SK-N-SH treated with all-trans-retinoic acid at 6 μM for 48 hours (cell line): ENCODE data around the gene USE1.

Experiments
- ATAC-seq: fragments of 200-7000 bp; cut with Tn5 transposase; 3 replicates; pipeline ENCODE4 v1.9.1; 2020; ENCODE audit warnings: mild to moderate bottlenecking, moderate library complexity
- ARNTL ChIP-seq: fragments of 450-650 bp; formaldehyde crosslinking; IDR thresholded peaks from 2 replicates; pipeline ENCODE4 v1.5.0; 2020; ENCODE audit warnings: low read depth, mild to moderate bottlenecking, moderate library complexity, borderline replicate concordance
- BACH2 ChIP-seq: fragments of 250-450 bp; sonication (Bioruptor Pico); IDR thresholded peaks from 2 replicates; pipeline ENCODE4 v1.9.0; 2021; ENCODE audit warnings: mild to moderate bottlenecking, borderline replicate concordance
- CREB5 ChIP-seq: fragments of 250-450 bp; sonication (Bioruptor Pico); IDR thresholded peaks from 2 replicates; pipeline ENCODE4 v1.5.1; 2020; ENCODE audit warnings: low read depth, mild to moderate bottlenecking, moderate library complexity
- CSDC2 ChIP-seq: fragments of 250-450 bp; sonication (Bioruptor Pico); IDR thresholded peaks from 2 replicates; pipeline ENCODE4 v1.5.0; 2020; ENCODE audit warnings: mild to moderate bottlenecking, moderate library complexity
- ESRRG ChIP-seq: fragments of 250-450 bp; sonication (Bioruptor Pico); IDR thresholded peaks from 2 replicates; pipeline ENCODE4 v1.6.1; 2021; ENCODE audit warnings: mild to moderate bottlenecking
- GLIS3 ChIP-seq: fragments of 250-450 bp; sonication (Bioruptor Pico); IDR thresholded peaks from 2 replicates; pipeline ENCODE4 v1.5.0; 2020; ENCODE audit warnings: mild to moderate bottlenecking, moderate library complexity
- ISL1 ChIP-seq: fragments of 250-450 bp; sonication (Bioruptor Pico); IDR thresholded peaks from 2 replicates; pipeline ENCODE4 v2.1.2; 2022; ENCODE audit warnings: mild to moderate bottlenecking, moderate library complexity
- OSR1 ChIP-seq: fragments of 250-450 bp; sonication (Bioruptor Pico); IDR thresholded peaks from 2 replicates; pipeline ENCODE4 v1.8.0; 2022; ENCODE audit warnings: moderate library complexity, mild to moderate bottlenecking, inconsistent platforms
- PATZ1 ChIP-seq: fragments of 250-450 bp; sonication (Bioruptor Pico); IDR thresholded peaks from 2 replicates; pipeline ENCODE4 v1.8.0; 2020; ENCODE audit warnings: mild to moderate bottlenecking, moderate library complexity, borderline replicate concordance
- POU6F1 ChIP-seq: fragments of 250-450 bp; sonication (Bioruptor Pico); IDR thresholded peaks from 2 replicates; pipeline ENCODE4 v1.8.0; 2021; ENCODE audit warnings: low read depth, mild to moderate bottlenecking, moderate library complexity, borderline replicate concordance
- PPARA ChIP-seq: fragments of 250-450 bp; sonication (Bioruptor Pico); IDR thresholded peaks from 2 replicates; pipeline ENCODE4 v1.5.0; 2020; ENCODE audit warnings: mild to moderate bottlenecking, borderline replicate concordance
- RARB ChIP-seq: fragments of 250-450 bp; sonication (Bioruptor Pico); IDR thresholded peaks from 2 replicates; pipeline ENCODE4 v1.8.0; 2021; ENCODE audit warnings: mild to moderate bottlenecking, moderate library complexity
- SNAI2 ChIP-seq: fragments of 250-450 bp; sonication (Bioruptor Pico); IDR thresholded peaks from 2 replicates; pipeline ENCODE4 v1.5.0; 2020; ENCODE audit warnings: mild to moderate bottlenecking, moderate library complexity
- TCF4 ChIP-seq: fragments of 250-450 bp; sonication (Bioruptor Pico); IDR thresholded peaks from 2 replicates; pipeline ENCODE4 v1.8.0; 2021; ENCODE audit warnings: mild to moderate bottlenecking, moderate library complexity, borderline replicate concordance
- TOX ChIP-seq: fragments of 250-450 bp; sonication (Bioruptor Pico); IDR thresholded peaks from 2 replicates; pipeline ENCODE4 v1.8.0; 2021; ENCODE audit warnings: mild to moderate bottlenecking, moderate library complexity, borderline replicate concordance
- TSHZ2 ChIP-seq: fragments of 250-450 bp; sonication (Bioruptor Pico); IDR thresholded peaks from 2 replicates; pipeline ENCODE4 v1.5.0; 2020; ENCODE audit warnings: mild to moderate bottlenecking, moderate library complexity
- ZFP30 ChIP-seq: fragments of 450-650 bp; formaldehyde crosslinking; IDR thresholded peaks from 2 replicates; pipeline ENCODE4 v1.5.0; 2022; ENCODE audit warnings: mild to moderate bottlenecking, moderate library complexity
- ZNF70 ChIP-seq: fragments of 450-650 bp; formaldehyde crosslinking; IDR thresholded peaks from 2 replicates; pipeline ENCODE4 v1.5.0; 2020; ENCODE audit warnings: mild to moderate bottlenecking, moderate library complexity
- ZNF8 ChIP-seq: fragments of 450-650 bp; formaldehyde crosslinking; IDR thresholded peaks from 2 replicates; pipeline ENCODE4 v1.5.0; 2020; ENCODE audit warnings: mild to moderate bottlenecking, moderate library complexity

The USE1 gene

GRCh38 chr19:17243211-17243829 lies 28.2 kb downstream of the USE1 start (continued):
- TF ChIP-seq TSHZ2 (no peak), RARB (no peak)

- TF ChIP-seq PATZ1 (CRISPR knock-in tag) (no peak), ARNTL (no peak)
- ATAC-seq = peak; percentile 66
These were observed 28.9 kb downstream of the USE1 start for GRCh38 chr19:17243830-17244617.

- TF ChIP-seq TSHZ2 = no peak
- no peak for TF ChIP-seq SNAI2 (CRISPR knock-in tag)
- TF ChIP-seq CSDC2 = no peak
- TF ChIP-seq ISL1 (CRISPR knock-in tag) = no peak
- TF ChIP-seq TCF4 (CRISPR knock-in tag) = no peak
- TF ChIP-seq ZNF8 (CRISPR knock-in tag) = no peak
- no peak for TF ChIP-seq TOX (CRISPR knock-in tag)
- no peak for TF ChIP-seq OSR1 (CRISPR knock-in tag)
- TF ChIP-seq CREB5 (CRISPR knock-in tag) = no peak
- TF ChIP-seq PPARA (CRISPR knock-in tag) = no peak
- TF ChIP-seq RARB = no peak
- TF ChIP-seq, all 23 proteins: peak for 0
- ATAC-seq = no peak
These were observed 29.7 kb downstream of the USE1 start for GRCh38 chr19:17244618-17245534.

GRCh38 chr19:17245535-17245984 lies 30.4 kb downstream of the USE1 start, which contains the start of gene NR2F6:
NR2F6 (minus strand) TSS chr19:17245919; CDS start chr19:17245220, 699 bp downstream.
- no peak for ATAC-seq
- TF ChIP-seq PPARA (CRISPR knock-in tag) = no peak
- TF ChIP-seq CSDC2 = no peak
- no peak for TF ChIP-seq TSHZ2
- no peak for TF ChIP-seq POU6F1
- no peak for TF ChIP-seq TCF4 (CRISPR knock-in tag)
- no peak for TF ChIP-seq ZNF8 (CRISPR knock-in tag)
- no peak for TF ChIP-seq ISL1 (CRISPR knock-in tag)
- TF ChIP-seq ZNF70 (CRISPR knock-in tag) = no peak
- no peak for TF ChIP-seq ZFP30 (CRISPR knock-in tag)
- no peak for TF ChIP-seq GLIS3
- no peak for TF ChIP-seq ESRRG (CRISPR knock-in tag)
- no peak for TF ChIP-seq ARNTL
- TF ChIP-seq BACH2 = no peak
